Kidney epithelial cell (primary cell): Measurements from ENCODE around the gene METTL17. TPM values are rescaled to one million over a fixed set of nuclear protein-coding genes. Genes with fewer than 3 reads are reported as not detected.

ENCODE experiments used
- DNase-seq: peaks from one replicate; pipeline ENCODE4 v3.0.0-alpha.2; 2010; ENCODE audit warnings: low read depth
- H3K27me3 ChIP-seq: 2 replicates; pipeline ENCODE4 v1.6.0; 2011; ENCODE audit warnings: low read length; ENCODE audit not compliant: control insufficient read depth, insufficient read depth
- H3K36me3 ChIP-seq: 2 replicates; pipeline ENCODE4 v1.5.1; 2011; ENCODE audit warnings: low read length; ENCODE audit not compliant: control insufficient read depth, insufficient read depth
- H3K4me3 ChIP-seq: 2 replicates; pipeline ENCODE4 v1.5.1; 2011; ENCODE audit warnings: low read depth, mild to moderate bottlenecking, control low read depth, low read length
- CTCF ChIP-seq: IDR thresholded peaks from 2 replicates; pipeline ENCODE4 v1.5.1; 2011; ENCODE audit warnings: mild to moderate bottlenecking, moderate library complexity, low read length, control low read depth, inconsistent platforms; ENCODE audit not compliant: insufficient read depth, poor library complexity, severe bottlenecking
- total RNA-seq: library from RNA; depleted of rRNA; stranded (reverse); fragments of >200 nt; gene quantifications from 2 replicates; pipeline ENCODE4 v1.2.3, GENCODE V29; 2015

The METTL17 gene
- total RNA-seq, 1 donor from 2014 or later, result 93.0 TPM

- no peak for TF ChIP-seq CTCF
- DNase-seq, result no peak
These were observed 20.4 kb upstream of the METTL17 start for GRCh38 chr14:20969336-20969735.

GRCh38 chr14:20970647-20970982 lies 19.2 kb upstream of the METTL17 start:
- DNase-seq, result no peak
- Histone ChIP-seq H3K27me3 (peaks cover 2% of the 10 kb centered on the region), H3K36me3 (no peaks in the 10 kb centered on the region), H3K4me3 (peak overlapping the region; percentile 73)
- TF ChIP-seq CTCF, result no peak

More at GRCh38 chr14:20969336-20969735, 20.4 kb upstream of the METTL17 start:
- Histone ChIP-seq H3K4me3 (no peak overlapping the region), H3K36me3 (no peaks in the 10 kb centered on the region), H3K27me3 (peaks cover 2% of the 10 kb centered on the region)

- peak overlapping the region; percentile 73 for H3K4me3 ChIP-seq
- peak; percentile 100 for TF ChIP-seq CTCF
- no peaks in the 10 kb centered on the region for H3K27me3 ChIP-seq
- peak; percentile 29 for DNase-seq
- no peaks in the 10 kb centered on the region for H3K36me3 ChIP-seq
These were observed 18.6 kb upstream of the METTL17 start for GRCh38 chr14:20970983-20971704.

GRCh38 chr14:20971705-20972021 lies 18.1 kb upstream of the METTL17 start:
- Histone ChIP-seq H3K4me3 (peak overlapping the region; percentile 73), H3K27me3 (no peaks in the 10 kb centered on the region), H3K36me3 (no peaks in the 10 kb centered on the region)
- no peak for DNase-seq
- TF ChIP-seq CTCF, result no peak

- Histone ChIP-seq H3K27me3 (no peaks in the 10 kb centered on the region), H3K4me3 (no peak overlapping the region), H3K36me3 (no peaks in the 10 kb centered on the region)
- no peak for DNase-seq
- no peak for TF ChIP-seq CTCF
These were observed 16.3 kb upstream of the METTL17 start for GRCh38 chr14:20973501-20973900.

- TF ChIP-seq CTCF, result no peak
- Histone ChIP-seq H3K27me3 (no peaks in the 10 kb centered on the region), H3K4me3 (no peak overlapping the region), H3K36me3 (no peaks in the 10 kb centered on the region)
- no peak for DNase-seq
These were observed 13.5 kb upstream of the METTL17 start for GRCh38 chr14:20976291-20976690.
